K562 (cell line): Measurements from ENCODE around the gene SS18L1.

ENCODE experiments used
- CEBPB ChIP-seq: fragments of 450-650 bp; IDR thresholded peaks from 2 replicates; pipeline ENCODE4 v1.6.1; 2016; ENCODE audit warnings: missing genetic modification characterization, missing compliant biosample characterization
- CHD4 ChIP-seq: fragments of 200-600 bp; sonication (generic); IDR thresholded peaks from 3 replicates; pipeline ENCODE4 v1.6.1; 2012; ENCODE audit warnings: low read depth, mild to moderate bottlenecking, mixed read lengths, low read length, inconsistent platforms; ENCODE audit not compliant: insufficient read depth, insufficient replicate concordance, poor library complexity, severe bottlenecking
- CTCF ChIP-seq, 3 experiments: IDR thresholded peaks in 2 of 3; conservative IDR thresholded peaks in 1 of 3; 2 replicates each; pipeline ENCODE4 v1.5.1; 2011 to 2012; ENCODE audit warnings: low read length in 3 of 3, mild to moderate bottlenecking in 3 of 3, control low read depth in 2 of 3, improper control_type of control experiment in 1 of 3, inconsistent platforms in 1 of 3, low read depth in 1 of 3, mixed read lengths in 1 of 3, moderate library complexity in 1 of 3; ENCODE audit not compliant: insufficient read depth in 2 of 3
- POLR2A ChIP-seq: fragments of 450-650 bp; conservative IDR thresholded peaks from 2 replicates; pipeline ENCODE4 v1.6.1; 2016
- REST ChIP-seq, 2 experiments: fragments of 450-650 bp; formaldehyde crosslinking in 1 of 2; IDR thresholded peaks; 2 replicates each; pipeline versions ENCODE4 v1.4.0 to v1.6.1; 2014 to 2020; ENCODE audit warnings: mild to moderate bottlenecking in 2 of 2, borderline replicate concordance in 1 of 2, low read depth in 1 of 2
- SRSF3 ChIP-seq: fragments of 200-400 bp; formaldehyde crosslinking; IDR thresholded peaks from 2 replicates; pipeline ENCODE4 v1.6.1; 2016; ENCODE audit warnings: mild to moderate bottlenecking, low read length, moderate library complexity; ENCODE audit not compliant: insufficient read depth
- STAT5B ChIP-seq: fragments of 250-450 bp; sonication (Bioruptor Pico); IDR thresholded peaks from 2 replicates; pipeline ENCODE4 v1.8.0; 2021; ENCODE audit warnings: mild to moderate bottlenecking, inconsistent platforms
- TCF7 ChIP-seq: sonication (generic); IDR thresholded peaks from 2 replicates; pipeline ENCODE4 v1.6.1; 2016; ENCODE audit warnings: antibody characterized with exemption, borderline replicate concordance
- ZC3H4 ChIP-seq: sonication (generic); formaldehyde crosslinking; IDR thresholded peaks from 2 replicates; pipeline ENCODE4 v1.9.0; 2021; ENCODE audit warnings: missing genetic modification reagents, borderline replicate concordance
- ZNF224 ChIP-seq: sonication (generic); formaldehyde crosslinking; IDR thresholded peaks from 2 replicates; pipeline ENCODE4 v1.8.0; 2022; ENCODE audit warnings: mild to moderate bottlenecking, missing genetic modification reagents
- TF ChIP-seq, protein P1 (sequence below): sonication (generic); formaldehyde crosslinking; IDR thresholded peaks from 2 replicates; pipeline ENCODE4 v1.8.0; 2022; ENCODE audit warnings: mild to moderate bottlenecking, missing genetic modification reagents

DNA sequence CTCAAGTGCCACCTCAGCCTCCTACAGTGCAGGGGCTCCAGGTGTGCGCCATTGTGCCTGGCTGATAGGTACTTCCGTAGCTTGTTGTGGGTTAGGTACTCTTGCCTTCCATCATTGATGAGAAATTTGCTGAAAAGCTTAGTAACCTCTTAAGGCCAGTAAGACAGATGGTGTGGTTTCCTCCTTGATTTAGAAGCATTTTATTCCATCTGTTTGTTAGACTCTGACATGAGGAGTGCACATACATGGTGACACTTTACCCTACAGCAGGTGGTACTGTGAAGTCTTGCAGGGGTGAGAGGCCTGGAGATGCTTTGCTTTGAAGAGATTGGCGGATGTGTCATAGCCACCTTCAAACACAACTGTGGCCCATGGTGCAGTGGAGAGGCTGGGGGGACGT, 24.5 kb downstream of the SS18L1 start:
- TF ChIP-seq REST (IDR thresholded peaks at IDR 0.05; ENCODE audit: borderline replicate concordance) (no peak), REST (CRISPR knock-in tag; IDR thresholded peaks at IDR 0.05; ENCODE audit: low read depth) (no peak), STAT5B (no peak), CHD4 (no peak), TCF7 (no peak), CEBPB (tag) (no peak), ZC3H4 (CRISPR knock-in tag) (no peak), CTCF (IDR thresholded peaks at IDR 0.05 in 2 of 3, conservative IDR thresholded peaks at IDR 0.05 in 1 of 3; ENCODE audit: insufficient read depth in 2 of 3, low read depth in 1 of 3, low read length in 3 of 3) (no peak), SRSF3 (no peak), POLR2A (no peak), ZNF224 (no peak)
- TF ChIP-seq, protein P1, sequence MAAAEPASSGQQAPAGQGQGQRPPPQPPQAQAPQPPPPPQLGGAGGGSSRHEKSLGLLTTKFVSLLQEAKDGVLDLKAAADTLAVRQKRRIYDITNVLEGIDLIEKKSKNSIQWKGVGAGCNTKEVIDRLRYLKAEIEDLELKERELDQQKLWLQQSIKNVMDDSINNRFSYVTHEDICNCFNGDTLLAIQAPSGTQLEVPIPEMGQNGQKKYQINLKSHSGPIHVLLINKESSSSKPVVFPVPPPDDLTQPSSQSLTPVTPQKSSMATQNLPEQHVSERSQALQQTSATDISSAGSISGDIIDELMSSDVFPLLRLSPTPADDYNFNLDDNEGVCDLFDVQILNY (CRISPR knock-in tag), result no peak
